MCF 10A (cell line): ENCODE results near the gene CCDC148. TPM values are rescaled to one million over a fixed set of nuclear protein-coding genes. Genes with fewer than 3 reads are reported as not detected.

Experiments
- BruUV-seq: library from RNA; stranded (reverse); fragments of 400-500 nt; replicated peaks from 2 replicates; lab custom pipeline; 2021; lab: Mats Ljungman, UMichigan
- CTCF ChIA-PET: fragments of 300-600 bp; sonication (Branson Sonifier 250); formaldehyde crosslinking; extraction: SDS; loops from one replicate; lab custom pipeline; 2021; ENCODE audit warnings: antibody characterized with exemption, inconsistent platforms; lab: Yijun Ruan, JAX
- POLR2A ChIA-PET: fragments of 300-600, 350-650 bp; sonication (Branson Sonifier 250); formaldehyde crosslinking; extraction: SDS; loops from one replicate; lab custom pipeline; 2020; ENCODE audit warnings: antibody characterized with exemption, inconsistent platforms; lab: Yijun Ruan, JAX
- DNase-seq: peaks from one replicate; pipeline ENCODE4 v3.0.0-alpha.2; 2018; ENCODE audit not compliant: unreplicated experiment
- H3K27ac Mint-ChIP-seq: one replicate; pipeline ENCODE4 v1.8.0; 2022; ENCODE audit warnings: mild to moderate bottlenecking, low read depth, mixed read lengths; ENCODE audit not compliant: unreplicated experiment
- H3K27me3 Mint-ChIP-seq: one replicate; pipeline ENCODE4 v1.8.0; 2022; ENCODE audit warnings: mixed read lengths; ENCODE audit not compliant: insufficient read depth, unreplicated experiment
- H3K36me3 Mint-ChIP-seq: one replicate; pipeline ENCODE4 v1.8.0; 2022; ENCODE audit warnings: mild to moderate bottlenecking, moderate library complexity, mixed read lengths; ENCODE audit not compliant: insufficient read depth, unreplicated experiment
- H3K4me1 Mint-ChIP-seq: one replicate; pipeline ENCODE4 v1.8.0; 2022; ENCODE audit warnings: mixed read lengths; ENCODE audit not compliant: insufficient read depth, unreplicated experiment
- H3K4me3 Mint-ChIP-seq: one replicate; pipeline ENCODE4 v1.8.0; 2022; ENCODE audit warnings: mild to moderate bottlenecking, moderate library complexity, mixed read lengths; ENCODE audit not compliant: unreplicated experiment
- H3K9me3 Mint-ChIP-seq: one replicate; pipeline ENCODE4 v1.8.0; 2022; ENCODE audit warnings: mixed read lengths; ENCODE audit not compliant: unreplicated experiment
- intact Hi-C: fragments of 100-400 bp; cut with micrococcal nuclease; formaldehyde crosslinking; loops from 2 replicates; pipeline ENCODE4 v1.14.1; 2022
- total RNA-seq: library from RNA; stranded (reverse); gene quantifications from 2 replicates; pipeline ENCODE4 v1.2.3, GENCODE V29; 2022
- TF ChIP-seq, protein P1 (sequence below): fragments of 200-600 bp; IDR thresholded peaks from one replicate; pipeline ENCODE4 v1.8.0; 2022; ENCODE audit warnings: antibody characterized with exemption, mild to moderate bottlenecking; ENCODE audit not compliant: unreplicated experiment

Gene CCDC148
- total RNA-seq, 1 experiment from 2014 or later = 0.51 TPM

DNA sequence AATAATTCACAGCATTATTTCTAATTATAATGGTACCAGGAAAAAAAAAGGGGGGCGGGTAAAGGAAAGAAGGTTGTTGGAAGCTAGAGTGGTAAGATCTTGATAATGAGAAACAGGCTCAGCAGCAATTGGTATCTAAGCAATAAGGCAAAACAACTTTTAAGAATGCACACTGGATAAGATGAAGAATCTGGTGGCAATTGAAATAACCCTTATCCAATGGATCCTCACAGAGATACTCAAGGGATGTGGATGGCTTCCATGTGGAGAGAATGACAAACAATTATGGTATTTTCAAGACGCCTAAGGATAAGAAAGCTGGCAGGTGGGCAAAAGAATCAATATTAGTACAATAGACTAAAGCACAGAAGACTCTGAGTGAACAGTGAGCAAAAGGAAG lies 201.3 kb downstream of the CCDC148 start:
- BruUV-seq = no TSS peak
- CTCF ChIA-PET = interaction anchor here (1.0 kb wide), 1 partner anchor 379 kb away, joined by 3 read pairs; the partner anchor contains the start of gene ACVR1
- Mint-ChIP-seq H3K9me3 (no peaks in the 10 kb centered on the region), H3K4me1 (no peaks in the 10 kb centered on the region), H3K36me3 (no peaks in the 10 kb centered on the region), H3K27ac (no peak overlapping the region), H3K27me3 (peaks cover 42% of the 10 kb centered on the region), H3K4me3 (no peak overlapping the region)
- POLR2A ChIA-PET = no interaction called here
- intact Hi-C loops = no loop called here
- TF ChIP-seq, protein P1, sequence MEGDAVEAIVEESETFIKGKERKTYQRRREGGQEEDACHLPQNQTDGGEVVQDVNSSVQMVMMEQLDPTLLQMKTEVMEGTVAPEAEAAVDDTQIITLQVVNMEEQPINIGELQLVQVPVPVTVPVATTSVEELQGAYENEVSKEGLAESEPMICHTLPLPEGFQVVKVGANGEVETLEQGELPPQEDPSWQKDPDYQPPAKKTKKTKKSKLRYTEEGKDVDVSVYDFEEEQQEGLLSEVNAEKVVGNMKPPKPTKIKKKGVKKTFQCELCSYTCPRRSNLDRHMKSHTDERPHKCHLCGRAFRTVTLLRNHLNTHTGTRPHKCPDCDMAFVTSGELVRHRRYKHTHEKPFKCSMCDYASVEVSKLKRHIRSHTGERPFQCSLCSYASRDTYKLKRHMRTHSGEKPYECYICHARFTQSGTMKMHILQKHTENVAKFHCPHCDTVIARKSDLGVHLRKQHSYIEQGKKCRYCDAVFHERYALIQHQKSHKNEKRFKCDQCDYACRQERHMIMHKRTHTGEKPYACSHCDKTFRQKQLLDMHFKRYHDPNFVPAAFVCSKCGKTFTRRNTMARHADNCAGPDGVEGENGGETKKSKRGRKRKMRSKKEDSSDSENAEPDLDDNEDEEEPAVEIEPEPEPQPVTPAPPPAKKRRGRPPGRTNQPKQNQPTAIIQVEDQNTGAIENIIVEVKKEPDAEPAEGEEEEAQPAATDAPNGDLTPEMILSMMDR = no peak
- DNase-seq = no peak

DNA sequence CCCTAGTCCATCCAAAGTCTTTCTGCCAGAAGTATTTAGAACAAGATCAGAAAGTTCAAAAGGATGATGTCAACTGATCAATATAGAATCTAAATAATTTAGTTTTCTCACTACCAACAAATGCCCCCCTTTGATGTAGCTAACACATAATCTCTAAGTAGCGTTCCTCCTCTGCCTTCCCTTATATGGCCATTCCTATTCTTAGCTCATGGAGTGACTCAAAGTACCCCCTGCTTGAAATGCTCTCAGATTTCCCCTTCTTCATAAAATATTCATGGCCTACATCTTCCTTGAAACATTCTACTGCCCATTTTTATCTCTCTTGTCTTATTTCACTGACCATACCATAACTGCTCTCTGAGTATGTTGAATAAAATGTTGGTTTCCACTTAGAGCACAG lies 203.4 kb downstream of the CCDC148 start:
- H3K27ac Mint-ChIP-seq = no peak overlapping the region
- BruUV-seq = no TSS peak
- peaks cover 44% of the 10 kb centered on the region for H3K27me3 Mint-ChIP-seq
- DNase-seq = no peak
- no peak overlapping the region for H3K4me3 Mint-ChIP-seq
- POLR2A ChIA-PET = interaction anchor here (0.7 to 0.9 kb wide), 2 partner anchors 12 to 19 kb away, joined by 3 to 4 read pairs; no protein-coding TSS in a partner anchor
- H3K4me1 Mint-ChIP-seq = no peaks in the 10 kb centered on the region
- intact Hi-C loops = no loop called here
- H3K36me3 Mint-ChIP-seq = no peaks in the 10 kb centered on the region
- CTCF ChIA-PET = interaction anchor here (1.0 kb wide), 1 partner anchor 73 kb away, joined by 5 read pairs; no protein-coding TSS in a partner anchor
- TF ChIP-seq, protein P1 = no peak
- H3K9me3 Mint-ChIP-seq = no peaks in the 10 kb centered on the region

DNA sequence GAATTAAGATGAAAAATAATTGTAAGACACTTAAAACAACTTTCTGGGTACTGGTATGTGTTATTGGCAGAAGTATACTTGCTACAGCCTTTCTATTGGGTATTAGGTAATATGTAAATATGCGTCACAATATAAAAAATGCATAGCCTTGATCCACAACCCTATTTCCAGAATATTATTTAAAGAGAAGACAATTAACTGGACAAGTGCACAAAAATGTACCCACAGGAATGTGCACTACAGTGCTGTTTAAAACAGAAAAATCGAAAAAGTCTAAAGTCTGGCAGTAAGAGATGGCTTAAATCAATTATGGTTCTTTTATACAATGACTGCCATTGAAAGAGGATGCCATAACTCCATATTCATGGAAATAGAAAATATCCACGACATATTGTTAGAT lies 205.2 kb downstream of the CCDC148 start:
- TF ChIP-seq, protein P1 = no peak
- no TSS peak for BruUV-seq
- no peak for DNase-seq
- intact Hi-C loops = no loop called here
- ChIA-PET POLR2A (no interaction called here), CTCF (no interaction called here)
- Mint-ChIP-seq H3K9me3 (no peaks in the 10 kb centered on the region), H3K27me3 (peaks cover 44% of the 10 kb centered on the region), H3K4me3 (no peak overlapping the region), H3K4me1 (no peaks in the 10 kb centered on the region), H3K36me3 (no peaks in the 10 kb centered on the region), H3K27ac (no peak overlapping the region)

DNA sequence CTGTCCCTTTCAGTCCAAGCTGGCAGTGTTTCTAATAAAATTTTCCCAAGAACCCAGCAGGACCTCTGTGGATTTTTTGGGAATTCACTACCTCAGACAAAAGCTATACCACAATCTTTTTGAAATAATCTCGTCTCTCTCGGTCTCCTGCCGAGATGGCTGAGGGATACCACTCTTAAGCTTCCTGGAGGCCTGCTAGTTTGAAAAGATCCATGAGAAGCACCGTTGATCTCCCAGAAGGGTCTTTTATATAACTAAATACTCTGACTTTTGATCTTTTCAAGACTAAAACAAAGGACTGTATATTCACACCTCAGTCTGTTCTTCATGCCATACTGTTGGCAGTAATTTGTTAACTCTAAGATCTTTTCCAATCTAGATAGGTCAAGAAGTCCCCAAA lies 213.2 kb downstream of the CCDC148 start:
- H3K27ac Mint-ChIP-seq = no peak overlapping the region
- no peak overlapping the region for H3K4me3 Mint-ChIP-seq
- BruUV-seq = no TSS peak
- no peaks in the 10 kb centered on the region for H3K9me3 Mint-ChIP-seq
- POLR2A ChIA-PET = no interaction called here
- H3K27me3 Mint-ChIP-seq = peaks cover 13% of the 10 kb centered on the region
- no peak for DNase-seq
- TF ChIP-seq, protein P1 = no peak
- no peaks in the 10 kb centered on the region for H3K36me3 Mint-ChIP-seq
- CTCF ChIA-PET = no interaction called here
- no peaks in the 10 kb centered on the region for H3K4me1 Mint-ChIP-seq
- intact Hi-C loops = no loop called here
